Immature natural killer cell (primary cell): ENCODE measurements around the gene C19orf47. TPM values are rescaled to one million over a fixed set of nuclear protein-coding genes. Genes with fewer than 3 reads are reported as not detected.
A peak's percentile ranks its signal among the peaks of the same experiment; 100 is the strongest.

Experiments
- DNase-seq, 3 donors: peaks; one replicate each; pipeline ENCODE4 v3.0.0; 2022; ENCODE audit warnings: mixed read lengths in 1 of 3
- H3K27ac Mint-ChIP-seq, 6 donors: one replicate each; pipeline ENCODE4 v1.8.0; 2020; ENCODE audit warnings: mixed read lengths in 6 of 6, mild to moderate bottlenecking in 5 of 6, inconsistent platforms in 4 of 6, moderate library complexity in 3 of 6
- H3K27me3 Mint-ChIP-seq, 3 donors: one replicate each; pipeline ENCODE4 v1.8.0; 2020 to 2021; ENCODE audit warnings: low read depth in 3 of 3, mild to moderate bottlenecking in 3 of 3, mixed read lengths in 3 of 3, moderate library complexity in 3 of 3, inconsistent platforms in 1 of 3
- H3K36me3 Mint-ChIP-seq, 3 donors: one replicate each; pipeline ENCODE4 v1.8.0; 2020; ENCODE audit warnings: mixed read lengths in 3 of 3, inconsistent platforms in 2 of 3, mild to moderate bottlenecking in 2 of 3
- H3K4me1 Mint-ChIP-seq, 2 donors: one replicate each; pipeline ENCODE4 v1.8.0; 2020; ENCODE audit warnings: inconsistent platforms in 2 of 2, mild to moderate bottlenecking in 2 of 2, mixed read lengths in 2 of 2, moderate library complexity in 1 of 2
- H3K4me3 Mint-ChIP-seq, 5 donors: one replicate each; pipeline ENCODE4 v1.8.0; 2020; ENCODE audit warnings: mild to moderate bottlenecking in 5 of 5, mixed read lengths in 5 of 5, inconsistent platforms in 3 of 5, moderate library complexity in 3 of 5
- H3K9me3 Mint-ChIP-seq, 6 donors: one replicate each; pipeline ENCODE4 v1.8.0; 2020; ENCODE audit warnings: mild to moderate bottlenecking in 6 of 6, mixed read lengths in 6 of 6, inconsistent platforms in 4 of 6, moderate library complexity in 3 of 6
- polyA plus RNA-seq, 3 donors: library from polyadenylated mRNA; unstranded; fragments of 300-500 nt; fragmentation: Illumina TruSeq; gene quantifications; one replicate each; pipeline ENCODE4 v1.2.3, GENCODE V29; 2021

The C19orf47 gene
- polyA plus RNA-seq, 3 donors from 2014 or later = 10.0 to 14.1 (median 12.5) TPM

DNA sequence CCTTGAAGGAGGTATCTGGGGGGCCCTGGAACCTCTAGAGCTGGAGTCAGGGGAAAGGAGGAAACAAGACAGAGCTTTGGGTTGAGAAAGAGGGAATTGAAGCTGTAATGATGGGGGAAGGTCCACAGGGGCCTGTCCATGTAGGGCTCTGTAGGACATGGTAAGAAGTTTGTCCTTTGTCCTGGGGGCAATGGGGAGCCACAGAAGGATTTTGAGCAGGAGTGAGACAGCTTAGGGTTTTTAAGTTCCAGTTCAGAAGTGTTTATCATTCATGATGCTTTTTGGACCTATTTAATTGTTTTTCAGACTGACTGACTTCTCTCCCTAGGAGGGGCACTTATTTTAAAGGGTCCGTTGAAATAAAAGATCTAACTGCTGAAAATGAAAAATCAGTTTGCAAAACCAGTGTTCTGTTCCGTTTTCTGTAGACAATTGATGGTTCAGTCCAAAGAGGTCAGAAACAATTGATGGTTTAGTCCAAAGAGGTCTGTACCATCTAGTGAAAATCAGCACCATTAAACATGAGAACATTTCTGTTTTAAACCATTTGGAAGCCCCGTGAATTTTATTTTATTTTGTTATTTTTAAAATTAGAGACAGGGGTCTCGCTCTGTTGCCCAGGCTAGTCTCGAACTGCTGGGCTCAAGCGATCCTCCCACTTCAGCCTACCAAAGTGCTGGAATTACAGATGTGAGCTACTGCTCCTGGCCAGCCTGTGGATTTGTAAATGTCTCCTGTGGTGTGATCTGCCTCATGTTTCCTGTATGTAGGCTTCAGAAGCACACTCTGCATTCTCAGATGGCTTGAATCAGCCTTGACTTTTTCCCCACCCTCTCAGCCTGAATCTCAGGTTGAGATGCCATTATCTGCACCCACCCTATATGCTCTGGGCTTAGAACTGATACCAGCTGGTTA lies 8.7 kb upstream of the C19orf47 start:
- H3K4me3 Mint-ChIP-seq = no peak overlapping the region
- H3K9me3 Mint-ChIP-seq = no peaks in the 10 kb centered on the region
- H3K4me1 Mint-ChIP-seq = peaks cover 15 to 27% of the 10 kb centered on the region in 2 donors
- peaks cover 3 to 9% (median 8%) of the 10 kb centered on the region in 3 donors for H3K36me3 Mint-ChIP-seq
- H3K27ac Mint-ChIP-seq = peak overlapping the region in 3 of 6 donors; percentile 27 to 83 (median 52)
- H3K27me3 Mint-ChIP-seq = no peaks in the 10 kb centered on the region
- DNase-seq = no peak

DNA sequence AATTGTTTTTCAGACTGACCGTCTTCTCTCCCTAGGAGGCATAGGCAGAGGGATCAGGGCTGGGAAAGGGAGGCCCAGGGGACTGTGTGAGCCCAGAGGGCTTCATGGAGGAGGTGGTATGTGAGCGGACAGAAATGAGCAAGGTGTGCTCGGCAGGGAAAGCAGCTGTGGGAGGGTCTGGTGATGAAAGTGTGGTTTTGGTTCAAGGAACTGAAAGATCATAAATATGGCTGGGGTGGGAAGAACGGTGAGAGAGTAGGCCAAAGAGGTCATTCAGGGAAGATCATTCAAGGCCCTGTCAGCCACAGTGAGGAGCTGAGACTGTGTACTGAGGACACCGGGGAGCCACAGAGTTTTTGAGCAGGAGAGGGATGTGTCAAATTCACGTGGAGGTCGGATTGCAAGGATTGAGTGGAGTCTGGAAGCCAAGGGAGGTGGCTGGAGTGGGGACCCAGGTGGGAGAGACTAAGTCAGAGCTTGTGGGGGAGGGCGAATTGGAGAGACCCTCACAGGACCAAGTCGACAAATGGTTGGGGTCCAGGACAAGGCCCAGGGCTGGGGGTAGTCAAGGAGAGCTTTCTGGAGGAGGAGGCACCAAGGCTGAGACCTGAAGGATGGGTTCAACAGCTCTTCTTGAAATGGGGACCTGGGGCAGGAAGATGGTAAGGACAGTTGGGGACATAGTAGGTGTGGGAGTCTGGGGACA lies 7.9 kb upstream of the C19orf47 start:
- H3K27ac Mint-ChIP-seq = peak overlapping the region in 4 of 6 donors; percentile 31 to 57 (median 40)
- DNase-seq = no peak
- H3K4me3 Mint-ChIP-seq = no peak overlapping the region
- no peaks in the 10 kb centered on the region for H3K9me3 Mint-ChIP-seq
- no peaks in the 10 kb centered on the region for H3K27me3 Mint-ChIP-seq
- H3K4me1 Mint-ChIP-seq = peaks cover 15 to 26% of the 10 kb centered on the region in 2 donors
- peaks cover 3 to 9% (median 7%) of the 10 kb centered on the region in 3 donors for H3K36me3 Mint-ChIP-seq

DNA sequence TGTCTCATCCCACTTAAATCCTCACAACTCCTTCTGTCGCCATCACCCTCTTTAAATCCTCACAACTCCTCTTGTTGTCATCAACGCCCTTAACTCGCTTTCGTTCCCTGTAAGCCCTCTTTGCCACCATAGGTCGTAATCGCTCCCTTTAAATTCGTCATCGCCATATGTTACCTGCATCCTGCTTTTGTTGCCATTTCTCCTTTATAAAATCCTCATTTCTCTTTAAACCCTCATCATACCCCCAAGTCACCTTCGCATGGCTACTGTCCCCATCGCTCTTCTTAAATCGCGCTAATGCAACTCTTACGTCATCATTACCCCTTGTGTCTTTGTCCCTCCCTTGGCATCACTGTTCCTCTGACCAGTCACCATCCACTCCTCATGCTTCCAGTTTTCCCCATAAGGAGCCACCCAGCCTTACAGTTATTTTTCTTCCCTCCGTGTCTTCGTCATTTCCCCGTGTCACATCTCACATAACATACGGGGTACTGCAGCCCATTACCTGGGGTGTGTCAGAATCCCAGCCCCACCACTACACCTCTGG lies 837 bp upstream of the C19orf47 start:
- Mint-ChIP-seq H3K36me3 (peaks cover 0 to 4% (median 0%) of the 10 kb centered on the region in 3 donors), H3K4me1 (peaks cover 31 to 36% of the 10 kb centered on the region in 2 donors), H3K4me3 (peak overlapping the region; percentile 89 to 98 (median 91)), H3K27me3 (peaks cover 6 to 14% (median 6%) of the 10 kb centered on the region in 3 donors), H3K27ac (peak overlapping the region; percentile 84 to 99 (median 92)), H3K9me3 (peaks cover 0 to 2% (median 0%) of the 10 kb centered on the region in 6 donors)
- DNase-seq = no peak

DNA sequence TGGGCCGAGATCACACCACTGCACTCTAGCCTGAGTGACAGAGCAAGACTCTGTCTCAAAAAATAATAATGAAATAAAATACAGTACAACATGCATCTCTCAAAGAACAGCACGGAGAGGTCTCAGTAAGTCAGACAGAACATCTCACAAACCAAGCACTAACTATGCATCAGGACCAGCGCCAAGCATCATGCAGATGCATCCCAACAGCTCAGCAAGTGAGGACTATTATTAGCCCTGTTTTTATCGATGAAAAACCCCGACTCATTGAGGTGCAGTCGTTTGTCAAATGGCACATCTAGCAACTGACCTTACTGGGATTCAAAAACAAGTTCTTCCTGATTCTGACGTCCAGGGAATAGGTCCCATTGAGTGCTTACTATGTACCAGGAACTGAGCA lies 3.8 kb downstream of the C19orf47 start:
- Mint-ChIP-seq H3K27ac (no peak overlapping the region), H3K4me1 (peaks cover 27 to 30% of the 10 kb centered on the region in 2 donors), H3K4me3 (no peak overlapping the region), H3K27me3 (peaks cover 5 to 14% (median 6%) of the 10 kb centered on the region in 3 donors), H3K9me3 (peaks cover 0 to 2% (median 0%) of the 10 kb centered on the region in 6 donors), H3K36me3 (peaks cover 1 to 5% (median 5%) of the 10 kb centered on the region in 3 donors)
- DNase-seq = no peak

DNA sequence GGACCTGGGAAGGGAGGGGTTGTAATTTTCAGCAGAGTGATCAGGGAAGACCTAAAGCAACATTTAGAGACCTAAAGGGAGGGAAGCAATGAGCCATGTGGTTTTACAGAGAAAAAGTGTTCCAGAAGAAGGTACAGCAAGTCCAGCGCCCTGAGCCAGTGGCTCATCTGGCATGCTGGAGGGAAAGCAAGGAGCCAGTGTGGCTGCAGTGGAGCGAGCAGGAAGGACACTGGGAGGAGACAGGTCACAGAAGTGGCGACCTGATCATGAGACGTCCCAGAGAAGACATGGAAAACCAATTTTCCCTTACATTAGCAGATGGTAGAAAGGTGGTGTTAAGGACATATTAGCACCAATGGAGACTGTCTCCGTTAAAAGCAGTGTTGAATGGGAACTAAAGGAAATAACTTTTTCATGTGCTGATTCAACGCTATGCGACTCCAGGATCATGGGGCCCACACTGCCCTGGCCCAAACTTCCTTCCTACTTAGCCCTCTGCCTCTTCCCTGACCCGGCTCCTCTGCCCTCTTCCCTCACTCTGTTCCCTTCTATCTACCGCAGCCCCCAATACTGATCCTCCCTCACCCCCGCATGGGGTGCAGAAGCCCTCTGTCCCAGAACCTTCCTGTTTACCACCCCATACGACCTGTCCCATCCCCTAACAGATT lies 5.4 kb downstream of the C19orf47 start:
- H3K36me3 Mint-ChIP-seq = peaks cover 4 to 12% (median 8%) of the 10 kb centered on the region in 3 donors
- H3K4me1 Mint-ChIP-seq = peaks cover 14 to 19% of the 10 kb centered on the region in 2 donors
- H3K27ac Mint-ChIP-seq = peak overlapping the region in 3 of 6 donors; percentile 36 to 60 (median 59)
- H3K27me3 Mint-ChIP-seq = peaks cover 0 to 3% (median 2%) of the 10 kb centered on the region in 3 donors
- H3K9me3 Mint-ChIP-seq = no peaks in the 10 kb centered on the region
- no peak for DNase-seq
- H3K4me3 Mint-ChIP-seq = no peak overlapping the region

DNA sequence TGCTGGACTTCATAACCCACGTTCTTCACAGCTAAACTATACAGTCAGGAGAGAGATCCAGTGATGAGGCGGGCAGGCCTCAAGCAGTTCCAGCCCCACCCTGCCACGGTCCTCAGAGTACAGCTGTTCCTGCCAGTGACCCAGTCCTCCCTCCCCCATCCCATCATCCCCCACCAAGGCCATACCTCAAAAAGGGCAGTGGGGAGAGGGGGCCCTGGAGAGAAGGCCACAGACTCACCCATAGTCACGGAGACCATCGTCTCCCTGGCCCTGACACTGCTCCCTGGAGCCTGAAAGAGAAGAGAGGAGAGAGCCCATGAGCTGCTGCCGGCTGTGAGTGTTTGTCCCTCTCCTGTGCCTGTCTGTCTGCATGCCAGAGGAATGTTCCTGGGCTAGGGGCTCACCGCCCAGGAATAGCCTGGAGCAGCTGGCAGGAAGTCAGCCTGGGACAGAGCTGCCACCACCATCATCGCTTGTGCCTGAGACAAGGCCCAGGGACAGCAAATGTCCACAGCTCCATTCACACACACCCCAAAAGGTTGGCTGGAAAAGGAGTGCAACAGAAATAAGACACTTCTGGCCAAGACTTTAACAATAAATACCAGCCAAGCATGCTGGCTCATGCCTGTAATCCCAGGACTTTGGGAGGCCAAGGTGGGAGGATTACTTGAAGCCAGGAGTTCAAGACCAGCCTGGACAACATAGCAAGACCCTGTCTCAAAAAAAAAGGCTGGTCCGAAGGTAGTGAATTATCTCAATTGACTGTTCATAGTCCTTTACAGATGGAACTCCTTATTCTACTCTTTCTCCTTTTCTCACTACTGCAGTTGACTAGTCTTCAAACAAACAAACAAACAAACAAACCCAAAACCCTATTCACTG lies 6.4 kb downstream of the C19orf47 start:
- Mint-ChIP-seq H3K27ac (peak overlapping the region in 2 of 6 donors; percentile 59 to 63), H3K4me3 (no peak overlapping the region), H3K27me3 (peaks cover 0 to 2% (median 0%) of the 10 kb centered on the region in 3 donors)

DNA sequence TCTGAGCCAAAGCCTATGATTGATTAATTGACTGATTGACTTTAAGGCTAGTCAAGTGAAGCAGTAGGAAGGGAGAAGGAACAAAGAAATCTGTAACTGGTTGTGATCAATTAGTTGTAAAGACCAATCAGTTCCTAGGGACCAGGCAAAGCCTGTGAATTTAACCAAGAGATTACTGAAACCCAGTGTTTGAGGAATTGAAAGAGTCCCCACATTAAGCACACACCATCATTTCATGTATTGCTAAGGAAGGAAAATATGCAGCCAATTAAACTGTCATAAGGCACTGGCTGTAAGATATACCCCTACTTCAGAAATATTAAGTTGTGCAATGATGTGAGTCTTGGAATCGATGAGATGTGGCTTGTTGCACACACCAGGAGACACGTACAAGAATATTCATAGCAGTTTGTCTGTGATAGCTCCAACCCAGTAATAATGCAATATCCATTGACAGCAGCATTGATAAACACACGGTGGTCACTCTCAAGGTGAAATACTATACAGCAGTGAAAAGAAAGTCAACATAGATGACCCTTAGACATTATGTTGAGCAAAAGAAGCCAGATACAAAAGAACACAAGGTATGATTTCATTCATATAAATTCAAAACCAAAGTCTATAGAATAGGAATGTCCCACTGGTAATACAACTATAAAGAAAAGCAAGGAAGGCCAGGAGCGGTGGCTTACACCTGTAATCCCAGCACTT lies 9.0 kb downstream of the C19orf47 start:
- Mint-ChIP-seq H3K27me3 (peaks cover 0 to 2% (median 0%) of the 10 kb centered on the region in 3 donors), H3K4me3 (no peak overlapping the region), H3K4me1 (peaks cover 5 to 9% of the 10 kb centered on the region in 2 donors), H3K27ac (no peak overlapping the region), H3K9me3 (no peaks in the 10 kb centered on the region), H3K36me3 (peaks cover 4 to 12% (median 8%) of the 10 kb centered on the region in 3 donors)
- no peak for DNase-seq

More for the DNA sequence above, 6.4 kb downstream of the C19orf47 start:
- no peak for DNase-seq
- Mint-ChIP-seq H3K4me1 (peaks cover 8 to 9% of the 10 kb centered on the region in 2 donors), H3K36me3 (peaks cover 4 to 12% (median 8%) of the 10 kb centered on the region in 3 donors), H3K9me3 (no peaks in the 10 kb centered on the region)

DNA sequence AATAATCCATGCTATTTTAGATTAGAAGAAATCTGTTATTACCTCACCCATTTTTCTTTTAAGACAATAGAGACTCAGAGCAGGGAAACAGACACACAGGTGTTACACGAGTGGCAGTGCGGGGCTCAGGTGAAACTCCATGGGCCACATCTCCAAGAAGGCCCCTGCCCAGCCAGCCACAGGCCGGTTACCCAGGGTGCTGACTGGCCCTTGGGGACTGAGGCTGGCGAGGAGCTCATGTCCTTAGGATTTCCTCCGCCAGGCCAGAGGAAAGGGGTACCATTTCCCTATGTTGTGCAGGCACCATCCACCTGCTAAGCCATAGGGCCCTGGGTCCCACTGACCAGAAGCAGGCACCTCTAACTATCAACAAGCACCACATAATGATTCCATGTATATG lies 10.6 kb downstream of the C19orf47 start:
- Mint-ChIP-seq H3K27ac (no peak overlapping the region), H3K4me3 (no peak overlapping the region), H3K4me1 (peaks cover 4 to 8% of the 10 kb centered on the region in 2 donors), H3K36me3 (peaks cover 10 to 21% (median 12%) of the 10 kb centered on the region in 3 donors), H3K9me3 (no peaks in the 10 kb centered on the region), H3K27me3 (peaks cover 0 to 2% (median 0%) of the 10 kb centered on the region in 3 donors)
- no peak for DNase-seq

DNA sequence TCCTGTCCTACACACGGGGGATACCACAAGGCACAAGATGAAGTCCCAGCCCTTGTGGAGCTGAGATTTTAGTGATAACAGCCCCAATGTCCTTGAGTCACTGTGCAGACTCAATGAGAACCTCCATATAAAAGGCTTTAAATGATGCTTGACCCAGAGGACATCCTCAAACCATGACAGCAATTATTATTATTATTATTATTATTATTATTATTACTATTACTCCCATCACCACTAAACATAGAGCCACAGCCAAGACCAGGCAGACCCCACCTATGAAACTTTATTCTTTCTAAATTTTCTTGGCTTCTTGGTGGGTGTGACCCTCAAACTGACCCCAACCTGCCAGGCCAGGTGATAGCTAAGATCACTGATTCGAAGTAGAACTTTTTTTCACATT lies 11.1 kb downstream of the C19orf47 start:
- no peak for DNase-seq
- H3K9me3 Mint-ChIP-seq = no peaks in the 10 kb centered on the region
- no peaks in the 10 kb centered on the region for H3K27me3 Mint-ChIP-seq
- H3K27ac Mint-ChIP-seq = no peak overlapping the region
- H3K4me3 Mint-ChIP-seq = no peak overlapping the region
- H3K36me3 Mint-ChIP-seq = peaks cover 12 to 21% (median 12%) of the 10 kb centered on the region in 3 donors
- H3K4me1 Mint-ChIP-seq = peaks cover 0 to 3% of the 10 kb centered on the region in 2 donors

DNA sequence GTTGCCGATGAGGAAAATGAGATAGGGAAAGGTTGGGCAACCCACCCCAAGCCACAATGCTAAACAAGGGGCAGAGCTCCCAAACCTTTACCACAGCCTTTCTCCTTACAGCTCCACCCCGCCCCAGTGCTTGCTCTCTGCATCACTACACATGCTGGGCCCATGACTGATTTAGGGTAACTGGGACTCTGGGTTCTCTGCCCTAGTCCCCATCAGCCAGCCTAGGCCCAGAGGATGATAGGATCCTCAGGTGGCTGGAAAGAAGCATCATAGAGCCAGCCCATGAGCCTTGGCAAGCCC lies 11.6 kb downstream of the C19orf47 start:
- no peaks in the 10 kb centered on the region for H3K27me3 Mint-ChIP-seq
- peaks cover 12 to 21% (median 13%) of the 10 kb centered on the region in 3 donors for H3K36me3 Mint-ChIP-seq
- H3K4me1 Mint-ChIP-seq = no peaks in the 10 kb centered on the region
- H3K9me3 Mint-ChIP-seq = no peaks in the 10 kb centered on the region
- DNase-seq = no peak
- no peak overlapping the region for H3K27ac Mint-ChIP-seq
- no peak overlapping the region for H3K4me3 Mint-ChIP-seq

DNA sequence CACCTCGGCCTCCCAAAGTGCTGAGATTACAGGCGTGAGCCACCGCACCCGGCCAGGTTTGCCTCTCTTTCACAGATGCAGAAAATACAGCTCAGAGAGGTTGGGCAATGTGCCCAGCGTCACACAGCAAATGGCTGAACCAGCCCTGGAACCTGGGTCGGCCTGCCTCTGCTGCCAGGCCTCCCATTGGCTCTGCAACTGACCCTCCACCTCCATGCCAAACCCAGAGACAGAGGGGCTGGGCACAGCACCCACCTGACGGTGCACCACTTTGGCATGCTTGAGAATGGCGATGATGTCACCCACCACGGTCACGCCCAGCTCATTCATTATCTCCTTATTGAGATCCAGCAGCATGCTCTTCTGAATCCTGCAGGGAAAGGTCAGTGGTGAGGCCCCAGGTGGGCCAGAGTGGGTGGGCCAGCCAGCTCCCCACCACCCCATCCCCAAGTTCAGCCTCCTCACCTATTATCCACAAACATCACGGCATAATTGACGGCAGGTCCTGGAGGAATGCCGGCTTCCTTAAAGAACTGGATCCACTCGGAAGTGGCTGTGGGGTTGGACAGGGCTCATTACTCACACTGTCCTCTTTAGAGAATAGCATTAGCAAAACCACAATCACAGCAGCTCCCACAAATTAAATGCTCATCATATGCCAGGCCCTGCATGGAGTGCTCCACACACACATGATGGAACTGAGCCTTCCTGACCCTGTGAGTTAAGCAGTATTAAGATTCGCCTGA lies 12.2 kb downstream of the C19orf47 start:
- Mint-ChIP-seq H3K27ac (no peak overlapping the region), H3K4me3 (no peak overlapping the region), H3K4me1 (no peaks in the 10 kb centered on the region), H3K36me3 (peaks cover 12 to 25% (median 15%) of the 10 kb centered on the region in 3 donors), H3K9me3 (no peaks in the 10 kb centered on the region), H3K27me3 (no peaks in the 10 kb centered on the region)
- DNase-seq = no peak

DNA sequence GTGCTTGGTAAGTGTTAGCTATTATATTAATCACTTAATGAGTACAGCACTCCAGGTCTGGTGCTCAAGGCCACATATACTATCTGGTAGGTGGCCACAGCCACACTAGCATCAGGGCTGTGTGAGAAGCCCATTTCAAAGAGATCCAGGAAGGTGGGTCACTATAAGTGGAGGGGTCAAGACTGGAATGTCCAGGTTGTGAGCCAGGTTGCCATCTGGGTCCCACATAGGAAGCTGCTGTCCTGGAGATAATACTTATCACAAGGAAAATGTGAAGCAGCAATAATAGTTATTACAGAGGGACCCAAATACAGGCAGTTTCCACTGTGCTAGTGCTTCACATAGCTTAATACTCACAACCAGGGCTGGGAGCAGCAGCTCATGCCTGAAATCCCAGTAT lies 13.1 kb downstream of the C19orf47 start:
- no peak for DNase-seq
- H3K27ac Mint-ChIP-seq = no peak overlapping the region
- no peaks in the 10 kb centered on the region for H3K27me3 Mint-ChIP-seq
- no peaks in the 10 kb centered on the region for H3K9me3 Mint-ChIP-seq
- H3K36me3 Mint-ChIP-seq = peaks cover 12 to 27% (median 14%) of the 10 kb centered on the region in 3 donors
- no peaks in the 10 kb centered on the region for H3K4me1 Mint-ChIP-seq
- H3K4me3 Mint-ChIP-seq = no peak overlapping the region
